Measurements from ENCODE around the gene MSI2.

DNA sequence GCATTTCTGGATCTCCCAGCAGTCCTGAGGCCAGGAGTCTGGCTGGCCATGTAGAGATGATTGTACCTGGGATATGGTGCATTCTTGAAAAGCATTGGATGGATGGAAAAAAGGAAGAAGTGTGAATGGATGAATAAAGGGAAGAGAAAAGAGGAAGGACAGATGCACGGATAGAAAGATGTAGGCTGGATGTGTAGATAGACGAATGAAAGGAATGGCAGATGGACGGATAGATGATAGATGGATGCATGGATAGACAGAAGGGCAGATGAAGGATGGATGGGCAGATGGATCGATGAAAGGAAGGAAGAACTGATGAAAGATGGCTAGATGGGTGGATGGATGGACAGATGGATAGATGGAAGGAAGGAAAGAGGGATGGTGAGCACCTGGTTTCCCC, 210.9 kb downstream of the MSI2 start:
- TF ChIP-seq POLR2A (IDR thresholded peaks at IDR 0.05), result no peak
- TF ChIP-seq, protein P1, sequence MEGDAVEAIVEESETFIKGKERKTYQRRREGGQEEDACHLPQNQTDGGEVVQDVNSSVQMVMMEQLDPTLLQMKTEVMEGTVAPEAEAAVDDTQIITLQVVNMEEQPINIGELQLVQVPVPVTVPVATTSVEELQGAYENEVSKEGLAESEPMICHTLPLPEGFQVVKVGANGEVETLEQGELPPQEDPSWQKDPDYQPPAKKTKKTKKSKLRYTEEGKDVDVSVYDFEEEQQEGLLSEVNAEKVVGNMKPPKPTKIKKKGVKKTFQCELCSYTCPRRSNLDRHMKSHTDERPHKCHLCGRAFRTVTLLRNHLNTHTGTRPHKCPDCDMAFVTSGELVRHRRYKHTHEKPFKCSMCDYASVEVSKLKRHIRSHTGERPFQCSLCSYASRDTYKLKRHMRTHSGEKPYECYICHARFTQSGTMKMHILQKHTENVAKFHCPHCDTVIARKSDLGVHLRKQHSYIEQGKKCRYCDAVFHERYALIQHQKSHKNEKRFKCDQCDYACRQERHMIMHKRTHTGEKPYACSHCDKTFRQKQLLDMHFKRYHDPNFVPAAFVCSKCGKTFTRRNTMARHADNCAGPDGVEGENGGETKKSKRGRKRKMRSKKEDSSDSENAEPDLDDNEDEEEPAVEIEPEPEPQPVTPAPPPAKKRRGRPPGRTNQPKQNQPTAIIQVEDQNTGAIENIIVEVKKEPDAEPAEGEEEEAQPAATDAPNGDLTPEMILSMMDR (IDR thresholded peaks at IDR 0.05), result no peak
- TF ChIP-seq POLR2AphosphoS5 (IDR thresholded peaks at IDR 0.05), result no peak
